ENCODE results near the gene CTTNBP2NL. TPM values are rescaled to one million over a fixed set of nuclear protein-coding genes. Genes with fewer than 3 reads are reported as not detected.

Gene CTTNBP2NL
- total RNA-seq, 1 experiment from 2014 or later: 38.8 TPM

DNA sequence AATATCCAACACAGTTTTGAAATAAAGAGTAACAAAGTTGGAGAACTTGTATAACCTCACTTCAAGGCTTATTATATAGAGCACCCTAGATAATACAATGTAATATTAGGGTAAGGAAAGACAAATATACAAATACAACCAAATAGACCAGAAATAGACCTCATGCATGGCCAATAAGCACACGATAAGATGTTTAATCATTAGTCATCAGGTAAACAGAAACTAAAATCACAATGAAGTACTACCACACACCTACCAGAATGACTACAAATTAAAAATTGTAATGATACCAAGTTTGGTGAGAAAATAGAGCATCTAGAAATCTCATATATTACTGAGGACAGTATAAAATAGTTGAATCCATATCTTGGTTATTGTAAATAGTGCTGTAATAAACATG is 20.3 kb upstream of the CTTNBP2NL start:
- no peak overlapping the region for H3K14ac ChIP-seq (ENCODE audit: insufficient read depth, low read length)
- H3K23ac ChIP-seq (ENCODE audit: insufficient read length, low read depth, low read length): no peak overlapping the region
- H3K9ac ChIP-seq (ENCODE audit: extremely low read depth, insufficient read length, low read length): no peak overlapping the region
- H3T11ph ChIP-seq (ENCODE audit: low read length): no peak overlapping the region
- no peak for DNase-seq
- Mint-ChIP-seq H3K4me1 (peaks cover 0 to 3% of the 10 kb centered on the region in 2 experiments; a peak in 1 of 4 replicates), H3K27ac (no peak overlapping the region), H3K4me3 (no peak overlapping the region), H3K36me3 (ENCODE audit: insufficient read depth in 1 of 3, low read depth in 3 of 3) (no peaks in the 10 kb centered on the region), H3K27me3 (ENCODE audit: low read depth) (peaks cover 7% of the 10 kb centered on the region), H3K9me3 (no peaks in the 10 kb centered on the region; a peak in 1 of 5 replicates)
- no peaks in the 10 kb centered on the region for H3K23me2 ChIP-seq (ENCODE audit: insufficient read length, low read depth, low read length, poor library complexity, severe bottlenecking)
- no peak overlapping the region for H2BK5ac ChIP-seq (ENCODE audit: insufficient read length, low read length)
- no peaks in the 10 kb centered on the region for H3K27me3 ChIP-seq (ENCODE audit: insufficient read depth, low read length)
- H3K56ac ChIP-seq (ENCODE audit: insufficient read length, low read depth, low read length): no peak overlapping the region
- no peak overlapping the region for H3K4ac ChIP-seq (ENCODE audit: low read depth, low read length)
- H2AK5ac ChIP-seq (ENCODE audit: insufficient read length, low read length): no peak overlapping the region
- no peaks in the 10 kb centered on the region for H3K4me1 ChIP-seq (ENCODE audit: insufficient read depth, low read length)
- H4K20me1 ChIP-seq (ENCODE audit: control insufficient read depth, insufficient read depth, insufficient read length): no peaks in the 10 kb centered on the region
- H3K9me3 ChIP-seq (ENCODE audit: control insufficient read depth, low read depth, low read length): no peaks in the 10 kb centered on the region
- no peak overlapping the region for H2BK12ac ChIP-seq (ENCODE audit: insufficient read length, low read depth, low read length)
- H4K91ac ChIP-seq (ENCODE audit: insufficient read length, low read depth, low read length): no peak overlapping the region
- no peaks in the 10 kb centered on the region for H3K79me1 ChIP-seq (ENCODE audit: insufficient read depth, low read depth, low read length, poor library complexity, severe bottlenecking)
- H2BK20ac ChIP-seq (ENCODE audit: low read depth, low read length, poor library complexity, severe bottlenecking): no peak overlapping the region
- H4K5ac ChIP-seq (ENCODE audit: insufficient read length, low read depth, low read length): no peak overlapping the region
- H2BK15ac ChIP-seq (ENCODE audit: low read depth, low read length): no peak overlapping the region
- H4K8ac ChIP-seq (replicated peaks; ENCODE audit: insufficient read length, low read depth, low read length): no peak overlapping the region
- no peak overlapping the region for H3K27ac ChIP-seq (ENCODE audit: insufficient read length, low read depth, low read length)
- WGBS (ENCODE audit: extremely low coverage, insufficient read length, low lambda C conversion rate): no CpG with 5 or more reads among the region's 1 CpG
- H3K18ac ChIP-seq (ENCODE audit: insufficient read length, low read depth, low read length): no peak overlapping the region
- TF ChIP-seq, protein P1, sequence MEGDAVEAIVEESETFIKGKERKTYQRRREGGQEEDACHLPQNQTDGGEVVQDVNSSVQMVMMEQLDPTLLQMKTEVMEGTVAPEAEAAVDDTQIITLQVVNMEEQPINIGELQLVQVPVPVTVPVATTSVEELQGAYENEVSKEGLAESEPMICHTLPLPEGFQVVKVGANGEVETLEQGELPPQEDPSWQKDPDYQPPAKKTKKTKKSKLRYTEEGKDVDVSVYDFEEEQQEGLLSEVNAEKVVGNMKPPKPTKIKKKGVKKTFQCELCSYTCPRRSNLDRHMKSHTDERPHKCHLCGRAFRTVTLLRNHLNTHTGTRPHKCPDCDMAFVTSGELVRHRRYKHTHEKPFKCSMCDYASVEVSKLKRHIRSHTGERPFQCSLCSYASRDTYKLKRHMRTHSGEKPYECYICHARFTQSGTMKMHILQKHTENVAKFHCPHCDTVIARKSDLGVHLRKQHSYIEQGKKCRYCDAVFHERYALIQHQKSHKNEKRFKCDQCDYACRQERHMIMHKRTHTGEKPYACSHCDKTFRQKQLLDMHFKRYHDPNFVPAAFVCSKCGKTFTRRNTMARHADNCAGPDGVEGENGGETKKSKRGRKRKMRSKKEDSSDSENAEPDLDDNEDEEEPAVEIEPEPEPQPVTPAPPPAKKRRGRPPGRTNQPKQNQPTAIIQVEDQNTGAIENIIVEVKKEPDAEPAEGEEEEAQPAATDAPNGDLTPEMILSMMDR (conservative IDR thresholded peaks at IDR 0.05): no peak
- no peak overlapping the region for H3K4me2 ChIP-seq (ENCODE audit: insufficient read depth, insufficient read length, low read length)
- H2BK120ac ChIP-seq (ENCODE audit: low read depth, low read length, poor library complexity, severe bottlenecking): no peak overlapping the region
- no peaks in the 10 kb centered on the region for H3K79me2 ChIP-seq (ENCODE audit: insufficient read depth, low read length)
- H2AFZ ChIP-seq (ENCODE audit: low read length): no peak overlapping the region
